Parathyroid adenoma (tissue), 2 donors: ENCODE data around the gene ANKRD65.
"Not testable (repeated sequence)": the region's sequence is repeated elsewhere in the genome, so short reads cannot be mapped to it uniquely, and the experiment has no call there.

Experiments used
- H2AFZ ChIP-seq: fragments of 300-600 bp; sonication (generic); one replicate; pipeline ENCODE4 v1.7.0; 2017; ENCODE audit warnings: antibody characterized with exemption, mild to moderate bottlenecking
- H3K27ac ChIP-seq: fragments of 300-600 bp; sonication (generic); one replicate; pipeline ENCODE4 v1.7.0; 2017
- H3K27me3 ChIP-seq: fragments of 300-600 bp; sonication (generic); one replicate; pipeline ENCODE4 v1.7.0; 2017; ENCODE audit warnings: low read length; ENCODE audit not compliant: control insufficient read depth, insufficient read depth
- H3K36me3 ChIP-seq: fragments of 300-600 bp; sonication (generic); one replicate; pipeline ENCODE4 v1.7.0; 2017; ENCODE audit warnings: low read length; ENCODE audit not compliant: control insufficient read depth, insufficient read depth
- H3K4me1 ChIP-seq: fragments of 300-600 bp; sonication (generic); one replicate; pipeline ENCODE4 v1.7.0; 2017; ENCODE audit warnings: control low read depth
- H3K4me2 ChIP-seq: fragments of 300-600 bp; sonication (generic); one replicate; pipeline ENCODE4 v1.7.0; 2017; ENCODE audit warnings: low read length
- H3K4me3 ChIP-seq: fragments of 300-600 bp; sonication (generic); one replicate; pipeline ENCODE4 v1.7.0; 2017; ENCODE audit warnings: low read depth, low read length
- H3K79me2 ChIP-seq: fragments of 300-600 bp; sonication (generic); one replicate; pipeline ENCODE4 v1.7.0; 2017; ENCODE audit warnings: control low read depth
- H3K9ac ChIP-seq: fragments of 300-600 bp; sonication (generic); one replicate; pipeline ENCODE4 v1.7.0; 2017; ENCODE audit warnings: mild to moderate bottlenecking
- H3K9me3 ChIP-seq: fragments of 300-600 bp; sonication (generic); one replicate; pipeline ENCODE4 v1.7.0; 2017; ENCODE audit warnings: low read length; ENCODE audit not compliant: control insufficient read depth
- TF ChIP-seq, protein P1 (sequence below): fragments of 300-600 bp; sonication (generic); IDR thresholded peaks from one replicate; pipeline ENCODE4 v1.7.0; 2017; ENCODE audit warnings: antibody characterized with exemption, mild to moderate bottlenecking
- donor health status: primary hyperparathyroidism.

Gene ANKRD65

GRCh38 chr1:1460540-1461130 is 39.6 kb upstream of the ANKRD65 start:
- no peak overlapping the region for H3K9ac ChIP-seq
- no peak overlapping the region for H3K4me3 ChIP-seq
- no peak overlapping the region for H3K27ac ChIP-seq
- H3K4me2 ChIP-seq, result no peak overlapping the region
- H3K9me3 ChIP-seq, result no peaks in the 10 kb centered on the region
- no peaks in the 10 kb centered on the region for H3K4me1 ChIP-seq
- no peak overlapping the region for H2AFZ ChIP-seq
- TF ChIP-seq, protein P1, sequence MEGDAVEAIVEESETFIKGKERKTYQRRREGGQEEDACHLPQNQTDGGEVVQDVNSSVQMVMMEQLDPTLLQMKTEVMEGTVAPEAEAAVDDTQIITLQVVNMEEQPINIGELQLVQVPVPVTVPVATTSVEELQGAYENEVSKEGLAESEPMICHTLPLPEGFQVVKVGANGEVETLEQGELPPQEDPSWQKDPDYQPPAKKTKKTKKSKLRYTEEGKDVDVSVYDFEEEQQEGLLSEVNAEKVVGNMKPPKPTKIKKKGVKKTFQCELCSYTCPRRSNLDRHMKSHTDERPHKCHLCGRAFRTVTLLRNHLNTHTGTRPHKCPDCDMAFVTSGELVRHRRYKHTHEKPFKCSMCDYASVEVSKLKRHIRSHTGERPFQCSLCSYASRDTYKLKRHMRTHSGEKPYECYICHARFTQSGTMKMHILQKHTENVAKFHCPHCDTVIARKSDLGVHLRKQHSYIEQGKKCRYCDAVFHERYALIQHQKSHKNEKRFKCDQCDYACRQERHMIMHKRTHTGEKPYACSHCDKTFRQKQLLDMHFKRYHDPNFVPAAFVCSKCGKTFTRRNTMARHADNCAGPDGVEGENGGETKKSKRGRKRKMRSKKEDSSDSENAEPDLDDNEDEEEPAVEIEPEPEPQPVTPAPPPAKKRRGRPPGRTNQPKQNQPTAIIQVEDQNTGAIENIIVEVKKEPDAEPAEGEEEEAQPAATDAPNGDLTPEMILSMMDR, result no peak
- H3K27me3 ChIP-seq, result no peaks in the 10 kb centered on the region
- H3K36me3 ChIP-seq, result no peaks in the 10 kb centered on the region
- no peaks in the 10 kb centered on the region for H3K79me2 ChIP-seq

- H3K4me2 ChIP-seq, H3K79me2 ChIP-seq, H3K27me3 ChIP-seq, H3K36me3 ChIP-seq, H3K4me3 ChIP-seq, H3K9ac ChIP-seq, H3K9me3 ChIP-seq, H3K27ac ChIP-seq, H2AFZ ChIP-seq, H3K4me1 ChIP-seq: not testable (repeated sequence)
Observed at GRCh38 chr1:1459711-1460110, 38.6 kb upstream of the ANKRD65 start.

DNA sequence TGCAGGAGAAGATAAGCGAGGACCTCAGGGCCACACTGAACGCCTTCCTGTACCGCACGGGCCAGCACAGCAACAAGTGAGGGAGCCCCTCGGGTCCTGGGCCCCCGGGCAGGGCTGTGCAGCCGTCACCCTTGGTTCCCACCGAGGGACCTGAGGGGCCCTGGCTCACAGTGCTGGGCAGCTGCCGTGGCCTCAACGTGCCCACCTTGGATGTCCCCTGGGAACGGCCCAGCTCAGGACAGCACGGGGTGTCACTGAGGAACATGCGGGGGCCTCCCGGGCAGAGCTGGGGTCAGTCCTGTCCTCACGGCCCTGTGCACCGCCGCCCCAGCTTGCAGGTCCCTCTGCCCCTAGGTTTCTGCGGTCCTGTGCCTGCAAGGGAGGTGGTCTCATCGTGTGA is 38.1 kb upstream of the ANKRD65 start:
- H3K4me1 ChIP-seq, H3K9me3 ChIP-seq, H3K36me3 ChIP-seq, H3K79me2 ChIP-seq, H3K4me3 ChIP-seq, H3K27me3 ChIP-seq, H3K9ac ChIP-seq, H3K27ac ChIP-seq, H3K4me2 ChIP-seq, H2AFZ ChIP-seq: not testable (repeated sequence)

GRCh38 chr1:1456683-1457255 is 35.7 kb upstream of the ANKRD65 start:
- H3K27ac ChIP-seq, H3K9me3 ChIP-seq, H3K27me3 ChIP-seq, H3K4me1 ChIP-seq, H3K36me3 ChIP-seq, H3K9ac ChIP-seq, H3K79me2 ChIP-seq, H3K4me2 ChIP-seq, H2AFZ ChIP-seq, H3K4me3 ChIP-seq: not testable (repeated sequence)

- H3K79me2 ChIP-seq, H3K9ac ChIP-seq, H3K4me1 ChIP-seq, H2AFZ ChIP-seq, H3K27me3 ChIP-seq, H3K27ac ChIP-seq, H3K9me3 ChIP-seq, H3K4me3 ChIP-seq, H3K36me3 ChIP-seq, H3K4me2 ChIP-seq: not testable (repeated sequence)
Observed at GRCh38 chr1:1455934-1456333, 34.9 kb upstream of the ANKRD65 start.

DNA sequence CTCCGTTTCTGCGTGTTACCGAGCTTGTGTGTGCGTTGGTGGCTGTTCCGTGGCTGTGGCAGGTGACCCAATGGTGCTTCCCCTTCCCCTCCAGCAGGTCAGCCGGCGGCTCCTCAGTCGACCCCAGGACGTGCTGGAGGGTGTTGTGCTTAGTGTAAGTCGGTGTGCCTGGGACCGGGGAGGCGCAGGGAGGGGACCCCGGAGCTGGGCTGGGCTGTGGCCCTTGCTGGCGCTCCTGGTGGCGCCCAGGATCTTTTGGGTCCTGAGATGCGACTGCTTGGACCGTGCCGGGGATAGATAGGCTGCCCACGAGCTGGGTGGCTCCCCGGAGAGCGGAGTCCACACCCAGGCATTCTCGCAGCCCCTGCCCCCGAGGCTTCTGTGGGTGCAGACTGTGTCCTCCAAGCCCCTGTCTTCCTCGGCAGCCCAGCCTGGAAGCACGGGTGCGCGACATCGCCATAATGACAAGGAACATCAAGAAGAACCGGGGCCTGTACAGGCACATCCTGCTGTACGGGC is 34.3 kb upstream of the ANKRD65 start:
- Histone ChIP-seq H3K36me3 (no peaks in the 10 kb centered on the region), H3K27me3 (no peaks in the 10 kb centered on the region), H3K9ac (no peak overlapping the region), H3K79me2 (no peaks in the 10 kb centered on the region), H3K4me3 (no peak overlapping the region), H3K27ac (no peak overlapping the region), H3K4me1 (no peaks in the 10 kb centered on the region), H3K9me3 (no peaks in the 10 kb centered on the region), H3K4me2 (no peak overlapping the region), H2AFZ (no peak overlapping the region)
- TF ChIP-seq, protein P1, result no peak

DNA sequence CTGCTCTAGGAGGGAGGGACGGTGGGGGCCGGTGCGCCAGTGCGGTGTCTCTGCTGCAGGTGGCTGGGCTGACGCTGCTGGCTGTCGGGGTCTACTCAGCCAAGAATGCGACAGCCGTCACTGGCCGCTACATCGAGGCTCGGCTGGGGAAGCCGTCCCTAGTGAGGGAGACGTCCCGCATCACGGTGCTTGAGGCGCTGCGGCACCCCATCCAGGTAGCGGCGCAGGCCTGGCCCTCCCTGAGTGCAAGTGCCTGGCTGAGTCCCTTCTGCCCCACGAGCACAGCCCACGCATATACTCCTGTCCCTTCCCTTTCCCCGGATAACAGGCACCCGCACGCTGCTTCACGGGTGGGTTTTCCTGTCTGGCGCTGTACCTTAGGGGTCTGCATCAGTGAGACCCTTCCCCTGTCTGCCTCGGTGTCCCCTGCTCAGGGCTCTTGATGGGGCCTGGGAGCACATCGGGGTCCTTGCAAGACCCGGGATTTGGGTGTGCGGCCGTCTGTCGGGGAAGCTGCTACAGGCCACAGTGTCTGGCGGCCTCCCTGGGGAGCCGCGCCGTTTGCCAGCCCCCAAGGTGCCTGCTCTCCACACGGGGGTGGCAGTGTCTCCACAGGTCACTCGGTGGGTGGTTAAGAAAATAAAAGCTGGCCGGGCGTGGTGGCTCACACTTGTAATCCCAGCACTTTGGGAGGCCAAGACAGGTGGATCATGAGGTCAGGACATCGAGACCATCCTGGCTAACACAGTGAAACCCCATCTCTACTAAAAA is 33.4 kb upstream of the ANKRD65 start:
- H3K27me3 ChIP-seq, H3K9me3 ChIP-seq, H3K4me3 ChIP-seq, H3K9ac ChIP-seq, H2AFZ ChIP-seq, H3K36me3 ChIP-seq, H3K4me1 ChIP-seq, H3K27ac ChIP-seq, H3K79me2 ChIP-seq, H3K4me2 ChIP-seq: not testable (repeated sequence)
